Natural killer cell (primary cell): ENCODE results near the gene IFITM5. TPM values are rescaled to one million over a fixed set of nuclear protein-coding genes. Genes with fewer than 3 reads are reported as not detected.

Experiments used
- ATAC-seq, 3 donors: fragments of 150-1000 bp in 2 of 3; fragments of 200-7000 bp in 1 of 3; cut with Tn5 transposase; 1 replicate in 1 of 3; 2 replicates in 2 of 3; pipeline ENCODE4 v1.10.0; 2021; ENCODE audit warnings: mild to moderate bottlenecking in 2 of 3, moderate library complexity in 2 of 3
- DNase-seq, 2 donors: peaks; one replicate each; pipeline versions ENCODE4 v3.0.0 to v3.0.0-alpha.2; 2013 to 2021; ENCODE audit warnings: mixed read lengths in 1 of 2
- H3K27ac ChIP-seq: one replicate; pipeline ENCODE4 v1.5.1; 2013; ENCODE audit warnings: mild to moderate bottlenecking, low read length
- H3K27me3 ChIP-seq: one replicate; pipeline ENCODE4 v1.6.1; 2013; ENCODE audit warnings: low read length; ENCODE audit not compliant: control insufficient read depth, insufficient read depth
- H3K36me3 ChIP-seq: one replicate; pipeline ENCODE4 v1.6.1; 2013; ENCODE audit warnings: low read length; ENCODE audit not compliant: control insufficient read depth, insufficient read depth
- H3K4me1 ChIP-seq: one replicate; pipeline ENCODE4 v1.6.1; 2013; ENCODE audit warnings: low read length; ENCODE audit not compliant: control insufficient read depth, insufficient read depth
- H3K4me3 ChIP-seq: one replicate; pipeline ENCODE4 v1.5.1; 2013; ENCODE audit warnings: low read length
- H3K9me3 ChIP-seq: one replicate; pipeline ENCODE4 v1.6.1; 2013; ENCODE audit warnings: low read length; ENCODE audit not compliant: control insufficient read depth, insufficient read depth
- H3K27ac Mint-ChIP-seq, 2 donors: one replicate each; pipeline ENCODE4 v1.8.0; 2022; ENCODE audit warnings: mild to moderate bottlenecking in 2 of 2, mixed read lengths in 2 of 2, moderate library complexity in 1 of 2
- H3K27me3 Mint-ChIP-seq, 2 donors: one replicate each; pipeline ENCODE4 v1.8.0; 2022; ENCODE audit warnings: low read depth in 2 of 2, mixed read lengths in 2 of 2
- H3K36me3 Mint-ChIP-seq: one replicate; pipeline ENCODE4 v1.8.0; 2022; ENCODE audit warnings: mixed read lengths
- H3K4me1 Mint-ChIP-seq, 2 donors: one replicate each; pipeline ENCODE4 v1.8.0; 2022; ENCODE audit warnings: mixed read lengths in 2 of 2
- H3K4me3 Mint-ChIP-seq: one replicate; pipeline ENCODE4 v1.8.0; 2022; ENCODE audit warnings: mild to moderate bottlenecking, moderate library complexity, mixed read lengths
- H3K9me3 Mint-ChIP-seq, 2 donors: one replicate each; pipeline ENCODE4 v1.8.0; 2022; ENCODE audit warnings: mixed read lengths in 2 of 2
- WGBS: methylation state at CpG from one replicate; pipeline ENCODE4 v1.1.7; 2013; ENCODE audit warnings: missing lambda C conversion rate; ENCODE audit not compliant: insufficient coverage; 5-methylcytosine and 5-hydroxymethylcytosine counted together
- intact Hi-C: fragments of 100-400 bp; cut with micrococcal nuclease; formaldehyde crosslinking; loops from one replicate; pipeline ENCODE4 v1.14.2; 2022
- total RNA-seq, 4 donors: library from RNA; stranded (reverse); fragments of 120-200 nt in 1 of 4; gene quantifications; one replicate each; pipeline versions ENCODE4 v1.2.3 to v1.2.4, GENCODE V29; 2013 to 2022
- TF ChIP-seq, protein P1 (sequence below): fragments of 200-600 bp; IDR thresholded peaks from one replicate; pipeline ENCODE4 v1.8.0; 2022; ENCODE audit warnings: antibody characterized with exemption

Gene IFITM5
- total RNA-seq, 3 donors from 2014 or later (not counting 1 experiment from before 2014, with no cell fraction given) = not detected

DNA sequence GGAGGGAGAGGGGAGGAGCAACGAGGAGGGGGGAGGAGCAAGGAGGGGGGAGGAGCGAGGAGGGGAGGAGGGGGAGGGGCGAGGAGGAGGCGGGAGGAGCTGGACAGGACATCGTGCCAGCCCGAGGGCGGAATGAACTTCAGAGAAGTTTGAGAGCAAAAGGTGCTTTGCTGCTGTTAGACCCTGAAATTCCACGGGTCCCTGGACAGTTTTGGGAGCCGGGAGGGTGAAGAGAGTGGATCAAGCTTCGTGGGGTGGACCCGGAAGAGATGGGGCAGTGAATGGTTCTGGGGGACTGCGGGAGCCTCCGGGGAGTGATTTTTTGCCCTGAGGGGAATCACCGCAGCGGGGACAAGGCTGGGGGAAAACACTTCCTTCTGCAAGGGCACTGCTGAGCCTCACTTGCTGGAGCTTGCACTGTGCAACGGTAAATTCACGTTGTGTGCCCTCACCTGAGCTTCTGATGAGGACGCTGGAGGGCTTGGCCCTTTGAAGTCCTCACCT is 31.8 kb downstream of the IFITM5 start:
- no peaks in the 10 kb centered on the region for H3K27me3 Mint-ChIP-seq
- TF ChIP-seq, protein P1, sequence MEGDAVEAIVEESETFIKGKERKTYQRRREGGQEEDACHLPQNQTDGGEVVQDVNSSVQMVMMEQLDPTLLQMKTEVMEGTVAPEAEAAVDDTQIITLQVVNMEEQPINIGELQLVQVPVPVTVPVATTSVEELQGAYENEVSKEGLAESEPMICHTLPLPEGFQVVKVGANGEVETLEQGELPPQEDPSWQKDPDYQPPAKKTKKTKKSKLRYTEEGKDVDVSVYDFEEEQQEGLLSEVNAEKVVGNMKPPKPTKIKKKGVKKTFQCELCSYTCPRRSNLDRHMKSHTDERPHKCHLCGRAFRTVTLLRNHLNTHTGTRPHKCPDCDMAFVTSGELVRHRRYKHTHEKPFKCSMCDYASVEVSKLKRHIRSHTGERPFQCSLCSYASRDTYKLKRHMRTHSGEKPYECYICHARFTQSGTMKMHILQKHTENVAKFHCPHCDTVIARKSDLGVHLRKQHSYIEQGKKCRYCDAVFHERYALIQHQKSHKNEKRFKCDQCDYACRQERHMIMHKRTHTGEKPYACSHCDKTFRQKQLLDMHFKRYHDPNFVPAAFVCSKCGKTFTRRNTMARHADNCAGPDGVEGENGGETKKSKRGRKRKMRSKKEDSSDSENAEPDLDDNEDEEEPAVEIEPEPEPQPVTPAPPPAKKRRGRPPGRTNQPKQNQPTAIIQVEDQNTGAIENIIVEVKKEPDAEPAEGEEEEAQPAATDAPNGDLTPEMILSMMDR = no peak
- H3K9me3 Mint-ChIP-seq = no peaks in the 10 kb centered on the region
- peaks cover 20 to 40% of the 10 kb centered on the region in 2 donors for H3K4me1 Mint-ChIP-seq
- Histone ChIP-seq H3K27ac (peak overlapping the region; percentile 88), H3K9me3 (no peaks in the 10 kb centered on the region), H3K36me3 (no peaks in the 10 kb centered on the region), H3K27me3 (no peaks in the 10 kb centered on the region), H3K4me1 (peaks cover 39% of the 10 kb centered on the region), H3K4me3 (peak overlapping the region; percentile 63)
- H3K27ac Mint-ChIP-seq = peak overlapping the region; percentile 89 to 96
- WGBS = 15% methylated on average over 17 of the region's 18 CpGs
- ATAC-seq (peak; percentile 27 to 51 (median 36)), DNase-seq (peak in 1 of 2 donors; percentile 81)
- H3K36me3 Mint-ChIP-seq = no peaks in the 10 kb centered on the region
- H3K4me3 Mint-ChIP-seq = peak overlapping the region; percentile 83
- intact Hi-C loops = loop anchor here (5.0 kb wide), 1 partner anchor 150 kb away; no protein-coding TSS in a partner anchor

- H3K36me3 Mint-ChIP-seq = no peaks in the 10 kb centered on the region
- ATAC-seq (peak; percentile 11 to 30 (median 28)), DNase-seq (peak in 1 of 2 donors; percentile 67)
- peaks cover 20 to 40% of the 10 kb centered on the region in 2 donors for H3K4me1 Mint-ChIP-seq
- peak overlapping the region; percentile 89 to 96 for H3K27ac Mint-ChIP-seq
- peak overlapping the region; percentile 34 for H3K27ac ChIP-seq
- no peaks in the 10 kb centered on the region for H3K36me3 ChIP-seq
- peaks cover 39% of the 10 kb centered on the region for H3K4me1 ChIP-seq
- peak overlapping the region; percentile 65 for H3K4me3 Mint-ChIP-seq
- H3K27me3 Mint-ChIP-seq = no peaks in the 10 kb centered on the region
- H3K9me3 ChIP-seq = no peaks in the 10 kb centered on the region
- H3K27me3 ChIP-seq = no peaks in the 10 kb centered on the region
- no peak overlapping the region for H3K4me3 ChIP-seq
- TF ChIP-seq, protein P1 = no peak
- intact Hi-C loops = loop anchor here (5.0 kb wide), 1 partner anchor 150 kb away; no protein-coding TSS in a partner anchor
- H3K9me3 Mint-ChIP-seq = no peaks in the 10 kb centered on the region
- 75% methylated on average over 4 of the region's 13 CpGs for WGBS
Measured at GRCh38 chr11:266676-267439, 32.5 kb downstream of the IFITM5 start.

DNA sequence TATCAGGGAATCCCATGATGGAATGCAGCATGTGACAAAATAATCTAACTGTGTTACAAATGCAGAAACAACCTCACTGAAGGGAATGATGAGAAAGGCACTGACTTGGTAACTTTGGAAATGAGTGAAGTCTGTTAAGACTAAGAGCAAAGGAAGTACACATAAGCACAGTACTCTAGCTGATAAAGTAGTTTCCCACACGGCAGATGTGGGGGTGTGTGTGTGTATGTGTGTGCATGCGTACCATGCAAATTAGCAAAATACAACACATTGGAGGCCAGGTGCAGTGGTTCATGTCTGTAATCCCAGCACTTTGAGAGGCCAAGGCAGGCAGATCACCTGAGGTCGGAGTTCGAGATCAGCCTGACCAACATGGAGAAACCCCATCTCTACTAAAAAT is 37.7 kb downstream of the IFITM5 start:
- Histone ChIP-seq H3K4me3 (no peak overlapping the region), H3K9me3 (no peaks in the 10 kb centered on the region), H3K4me1 (peaks cover 12% of the 10 kb centered on the region), H3K27me3 (no peaks in the 10 kb centered on the region), H3K27ac (no peak overlapping the region), H3K36me3 (no peaks in the 10 kb centered on the region)
- TF ChIP-seq, protein P1 = no peak
- ATAC-seq = no peak
- peaks cover 0 to 3% of the 10 kb centered on the region in 2 donors for H3K27me3 Mint-ChIP-seq
- intact Hi-C loops = no loop called here
- peaks cover 0 to under 1% of the 10 kb centered on the region in 2 donors for H3K4me1 Mint-ChIP-seq
- 94% methylated on average over 4 of the region's 4 CpGs for WGBS
- DNase-seq = no peak
- H3K36me3 Mint-ChIP-seq = no peaks in the 10 kb centered on the region
- H3K9me3 Mint-ChIP-seq = no peaks in the 10 kb centered on the region
- H3K27ac Mint-ChIP-seq = no peak overlapping the region
- no peak overlapping the region for H3K4me3 Mint-ChIP-seq
